ENCODE measurements around the gene SORCS2.

DNA sequence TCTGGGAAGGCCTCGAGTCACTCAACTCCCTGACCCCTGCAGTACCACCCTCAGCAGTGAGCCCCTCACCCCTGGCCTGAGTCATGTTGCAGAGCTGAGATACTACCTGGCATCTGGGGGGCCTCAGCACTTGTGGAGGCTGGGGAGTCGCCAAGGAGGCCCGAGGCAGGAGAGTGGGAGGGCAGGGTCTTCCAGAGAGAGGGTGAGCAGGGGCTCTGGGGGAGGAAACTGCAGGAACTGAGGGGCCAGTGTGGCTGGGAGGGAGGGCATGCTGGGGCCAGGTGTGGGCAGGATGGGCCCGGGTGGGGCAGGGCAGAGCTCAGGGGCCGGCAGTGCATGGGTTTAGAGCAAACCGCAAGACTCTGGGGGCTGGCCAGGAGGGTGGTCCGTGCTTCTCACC is 59.7 kb downstream of the SORCS2 start:
- TF ChIP-seq YY1 (IDR thresholded peaks at IDR 0.05; ENCODE audit: insufficient read depth, insufficient read length) (no peak), ZNF274 (IDR thresholded peaks at IDR 0.05; ENCODE audit: low read depth, low read length) (no peak), SUZ12 (IDR thresholded peaks at IDR 0.05; ENCODE audit: extremely low read depth, insufficient read depth, insufficient read length) (no peak)
